ENCODE results near the gene GARIN1A.
"Not testable (repeated sequence)": the region's sequence is repeated elsewhere in the genome, so short reads cannot be mapped to it uniquely, and the experiment has no call there.

DNA sequence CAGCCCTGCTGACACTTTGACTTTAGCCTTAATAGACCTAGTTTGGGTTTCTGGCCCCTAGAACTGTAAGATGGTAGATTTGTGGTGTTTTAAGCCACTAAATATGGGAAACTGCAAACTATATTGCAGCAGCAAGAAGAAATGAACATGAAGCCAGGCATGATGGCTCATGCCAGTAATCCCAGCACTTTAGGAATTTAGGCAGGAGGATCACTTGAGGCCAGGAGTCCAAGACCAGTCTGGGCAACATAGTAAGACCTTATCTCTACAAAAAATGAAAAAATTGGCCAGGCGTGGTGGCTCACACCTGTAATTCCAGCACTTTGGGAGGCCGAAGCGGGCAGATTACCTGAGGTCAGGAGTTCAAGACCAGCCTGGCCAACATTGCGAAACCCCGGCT, 26.9 kb upstream of the GARIN1A start:
- not testable (repeated sequence) for TF ChIP-seq POLR2A, EP300 (IDR thresholded peaks at IDR 0.05)
- TF ChIP-seq, protein P1, sequence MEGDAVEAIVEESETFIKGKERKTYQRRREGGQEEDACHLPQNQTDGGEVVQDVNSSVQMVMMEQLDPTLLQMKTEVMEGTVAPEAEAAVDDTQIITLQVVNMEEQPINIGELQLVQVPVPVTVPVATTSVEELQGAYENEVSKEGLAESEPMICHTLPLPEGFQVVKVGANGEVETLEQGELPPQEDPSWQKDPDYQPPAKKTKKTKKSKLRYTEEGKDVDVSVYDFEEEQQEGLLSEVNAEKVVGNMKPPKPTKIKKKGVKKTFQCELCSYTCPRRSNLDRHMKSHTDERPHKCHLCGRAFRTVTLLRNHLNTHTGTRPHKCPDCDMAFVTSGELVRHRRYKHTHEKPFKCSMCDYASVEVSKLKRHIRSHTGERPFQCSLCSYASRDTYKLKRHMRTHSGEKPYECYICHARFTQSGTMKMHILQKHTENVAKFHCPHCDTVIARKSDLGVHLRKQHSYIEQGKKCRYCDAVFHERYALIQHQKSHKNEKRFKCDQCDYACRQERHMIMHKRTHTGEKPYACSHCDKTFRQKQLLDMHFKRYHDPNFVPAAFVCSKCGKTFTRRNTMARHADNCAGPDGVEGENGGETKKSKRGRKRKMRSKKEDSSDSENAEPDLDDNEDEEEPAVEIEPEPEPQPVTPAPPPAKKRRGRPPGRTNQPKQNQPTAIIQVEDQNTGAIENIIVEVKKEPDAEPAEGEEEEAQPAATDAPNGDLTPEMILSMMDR (IDR thresholded peaks at IDR 0.05) = not testable (repeated sequence)
